H9 (cell line): ENCODE results near the gene UHRF1. TPM values are rescaled to one million over a fixed set of nuclear protein-coding genes. Genes with fewer than 3 reads are reported as not detected.
A peak's percentile ranks its signal among the peaks of the same experiment; 100 is the strongest.

Experiments used
- DNase-seq: peaks from one replicate; pipeline ENCODE4 v3.0.0-alpha.2; 2017
- H2AFZ ChIP-seq: one replicate; pipeline ENCODE4 v1.6.1; 2013; ENCODE audit warnings: mild to moderate bottlenecking, low read length, control low read depth, moderate library complexity
- H2AK5ac ChIP-seq: 2 replicates; pipeline ENCODE4 v1.6.1; 2013; ENCODE audit warnings: low read length, control low read depth, mixed read lengths; ENCODE audit not compliant: insufficient read length
- H2BK120ac ChIP-seq: one replicate; pipeline ENCODE4 v1.6.1; 2013; ENCODE audit warnings: low read depth, mild to moderate bottlenecking, low read length, control low read depth, inconsistent platforms; ENCODE audit not compliant: poor library complexity, severe bottlenecking
- H2BK12ac ChIP-seq: 2 replicates; pipeline ENCODE4 v1.6.1; 2013; ENCODE audit warnings: low read length, control low read depth, mixed read lengths, low read depth; ENCODE audit not compliant: insufficient read length
- H2BK15ac ChIP-seq: 2 replicates; pipeline ENCODE4 v1.6.1; 2013; ENCODE audit warnings: low read depth, low read length, control low read depth
- H2BK20ac ChIP-seq: one replicate; pipeline ENCODE4 v1.6.1; 2013; ENCODE audit warnings: low read depth, mild to moderate bottlenecking, low read length, control low read depth, inconsistent platforms; ENCODE audit not compliant: poor library complexity, severe bottlenecking
- H2BK5ac ChIP-seq: 2 replicates; pipeline ENCODE4 v1.6.1; 2013; ENCODE audit warnings: low read length, control low read depth, mixed read lengths; ENCODE audit not compliant: insufficient read length
- H3K14ac ChIP-seq: 2 replicates; pipeline ENCODE4 v1.6.1; 2013; ENCODE audit warnings: low read length, control low read depth; ENCODE audit not compliant: insufficient read depth
- H3K18ac ChIP-seq: 2 replicates; pipeline ENCODE4 v1.6.1; 2013; ENCODE audit warnings: low read depth, mild to moderate bottlenecking, mixed read lengths, low read length, control low read depth; ENCODE audit not compliant: insufficient read length
- H3K23ac ChIP-seq: 2 replicates; pipeline ENCODE4 v1.6.1; 2013; ENCODE audit warnings: low read length, control low read depth, mixed read lengths, low read depth; ENCODE audit not compliant: insufficient read length
- H3K23me2 ChIP-seq: 2 replicates; pipeline ENCODE4 v1.6.1; 2013; ENCODE audit warnings: low read depth, mild to moderate bottlenecking, mixed read lengths, low read length, control low read depth; ENCODE audit not compliant: insufficient read length, poor library complexity, severe bottlenecking
- H3K27ac ChIP-seq: 2 replicates; pipeline ENCODE4 v1.5.1; 2013; ENCODE audit warnings: low read length, control low read depth, mixed read lengths, low read depth; ENCODE audit not compliant: insufficient read length
- H3K27me3 ChIP-seq: 2 replicates; pipeline ENCODE4 v1.6.1; 2013; ENCODE audit warnings: low read length, control low read depth, inconsistent platforms; ENCODE audit not compliant: insufficient read depth
- H3K4ac ChIP-seq: 2 replicates; pipeline ENCODE4 v1.6.1; 2013; ENCODE audit warnings: low read depth, mild to moderate bottlenecking, control low read depth, inconsistent platforms, low read length, moderate library complexity
- H3K4me1 ChIP-seq: 2 replicates; pipeline ENCODE4 v1.6.1; 2013; ENCODE audit warnings: low read length, control low read depth, inconsistent platforms; ENCODE audit not compliant: insufficient read depth
- H3K4me2 ChIP-seq: 2 replicates; pipeline ENCODE4 v1.6.1; 2013; ENCODE audit warnings: low read length, control low read depth, mixed read lengths; ENCODE audit not compliant: insufficient read length, insufficient read depth
- H3K56ac ChIP-seq: 2 replicates; pipeline ENCODE4 v1.6.1; 2013; ENCODE audit warnings: low read depth, mild to moderate bottlenecking, mixed read lengths, low read length, control low read depth; ENCODE audit not compliant: insufficient read length
- H3K79me1 ChIP-seq: 2 replicates; pipeline ENCODE4 v1.6.1; 2013; ENCODE audit warnings: low read depth, mild to moderate bottlenecking, moderate library complexity, low read length, control low read depth, inconsistent platforms; ENCODE audit not compliant: insufficient read depth, poor library complexity, severe bottlenecking
- H3K79me2 ChIP-seq: 2 replicates; pipeline ENCODE4 v1.6.1; 2013; ENCODE audit warnings: low read length, control low read depth, inconsistent platforms; ENCODE audit not compliant: insufficient read depth
- H3K9ac ChIP-seq: 2 replicates; pipeline ENCODE4 v1.6.1; 2013; ENCODE audit warnings: low read length, control low read depth, mixed read lengths; ENCODE audit not compliant: insufficient read length; ENCODE audit errors: extremely low read depth
- H3K9me3 ChIP-seq: one replicate; pipeline ENCODE4 v1.6.1; 2013; ENCODE audit warnings: low read depth, low read length, inconsistent platforms; ENCODE audit not compliant: control insufficient read depth
- H3T11ph ChIP-seq: one replicate; pipeline ENCODE4 v1.6.1; 2013; ENCODE audit warnings: mild to moderate bottlenecking, low read length, control low read depth, inconsistent platforms
- H4K20me1 ChIP-seq: one replicate; pipeline ENCODE4 v1.6.1; 2013; ENCODE audit not compliant: control insufficient read depth, insufficient read length, insufficient read depth
- H4K5ac ChIP-seq: 2 replicates; pipeline ENCODE4 v1.6.1; 2013; ENCODE audit warnings: low read depth, mild to moderate bottlenecking, mixed read lengths, low read length, control low read depth; ENCODE audit not compliant: insufficient read length
- H4K8ac ChIP-seq: replicated peaks from 2 replicates; pipeline ENCODE4 v1.6.1; 2013; ENCODE audit warnings: low read length, control low read depth, mixed read lengths, low read depth; ENCODE audit not compliant: insufficient read length
- H4K91ac ChIP-seq: 2 replicates; pipeline ENCODE4 v1.6.1; 2013; ENCODE audit warnings: low read depth, mild to moderate bottlenecking, moderate library complexity, mixed read lengths, low read length, control low read depth; ENCODE audit not compliant: insufficient read length
- H3K27ac Mint-ChIP-seq, 3 experiments: 2 replicates in 2 of 3; 3 replicates in 1 of 3; pipeline ENCODE4 v1.8.0; 2020 to 2021; ENCODE audit warnings: mixed read lengths in 3 of 3, mild to moderate bottlenecking in 1 of 3, moderate library complexity in 1 of 3
- H3K27me3 Mint-ChIP-seq: 2 replicates; pipeline ENCODE4 v1.8.0; 2021; ENCODE audit warnings: low read depth, mild to moderate bottlenecking, moderate library complexity, mixed read lengths
- H3K36me3 Mint-ChIP-seq, 3 experiments: 2 replicates in 2 of 3; 3 replicates in 1 of 3; pipeline ENCODE4 v1.8.0; 2020 to 2021; ENCODE audit warnings: low read depth in 3 of 3, mixed read lengths in 3 of 3; ENCODE audit not compliant: insufficient read depth in 1 of 3
- H3K4me1 Mint-ChIP-seq, 2 experiments: 2 replicates each; pipeline ENCODE4 v1.8.0; 2020; ENCODE audit warnings: mixed read lengths in 2 of 2
- H3K4me3 Mint-ChIP-seq, 2 experiments: 2 replicates in 1 of 2; 3 replicates in 1 of 2; pipeline ENCODE4 v1.8.0; 2020 to 2021; ENCODE audit warnings: mild to moderate bottlenecking in 2 of 2, mixed read lengths in 2 of 2, moderate library complexity in 1 of 2
- H3K9me3 Mint-ChIP-seq, 2 experiments: 2 replicates in 1 of 2; 3 replicates in 1 of 2; pipeline ENCODE4 v1.8.0; 2020; ENCODE audit warnings: mild to moderate bottlenecking in 2 of 2, mixed read lengths in 2 of 2, moderate library complexity in 1 of 2
- WGBS: extraction: QIAGEN DNeasy Blood & Tissue Kit; methylation state at CpG from one replicate; pipeline ENCODE4 v1.1.7; 2013; ENCODE audit warnings: missing lambda C conversion rate, low lambda C conversion rate, mixed read lengths; ENCODE audit not compliant: insufficient read length; ENCODE audit errors: extremely low coverage; 5-methylcytosine and 5-hydroxymethylcytosine counted together
- total RNA-seq: library from RNA; stranded (reverse); gene quantifications from 2 replicates; pipeline ENCODE4 v1.2.1, GENCODE V29; 2021
- TF ChIP-seq, protein P1 (sequence below): fragments of 200-600 bp; sonication (generic); conservative IDR thresholded peaks from 3 replicates; pipeline ENCODE4 v1.8.0; 2021; ENCODE audit warnings: antibody characterized with exemption, mild to moderate bottlenecking

UHRF1 gene
- total RNA-seq, 1 experiment from 2014 or later = 106 TPM

DNA sequence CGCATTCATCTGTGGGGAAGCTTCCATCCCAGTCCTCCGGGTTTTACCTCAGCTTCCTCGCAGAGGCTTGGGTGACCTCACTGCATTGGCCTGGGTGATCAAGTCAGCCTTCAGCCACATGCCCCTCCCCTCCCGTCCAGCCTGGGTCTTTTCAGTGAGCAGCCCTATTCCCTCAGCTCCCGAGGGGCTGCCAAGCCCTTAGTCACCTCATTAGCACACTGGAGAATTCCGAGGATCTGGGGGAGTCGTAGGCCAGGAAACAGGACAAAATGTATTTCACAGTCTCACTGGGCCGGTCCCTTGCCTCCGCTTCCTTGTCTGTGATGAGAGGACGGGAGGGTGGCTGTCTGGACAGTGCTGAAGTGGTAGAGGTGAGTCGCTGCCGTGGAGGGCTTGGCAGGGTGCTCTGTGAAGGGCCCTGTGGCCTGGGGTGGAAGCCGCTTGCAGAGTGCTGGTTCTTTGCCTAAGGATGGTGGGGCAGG, 79.5 kb downstream of the UHRF1 start:
- no peak overlapping the region for H3K18ac ChIP-seq
- H3K27ac ChIP-seq = no peak overlapping the region

More for the DNA sequence above, 79.5 kb downstream of the UHRF1 start:
- Histone ChIP-seq H2AK5ac (no peak overlapping the region), H2BK12ac (no peak overlapping the region), H2BK15ac (no peak overlapping the region), H3K9me3 (no peaks in the 10 kb centered on the region), H3K23ac (no peak overlapping the region), H3T11ph (no peak overlapping the region), H3K23me2 (no peaks in the 10 kb centered on the region), H3K79me2 (peaks cover 11% of the 10 kb centered on the region; the same call in 1 of the 2 replicates), H3K27me3 (no peaks in the 10 kb centered on the region), H3K4ac (no peak overlapping the region), H4K91ac (no peak overlapping the region), H2BK20ac (no peak overlapping the region), H3K4me1 (peaks cover 2% of the 10 kb centered on the region; the same call in 1 of the 2 replicates), H2AFZ (no peak overlapping the region), H3K9ac (no peak overlapping the region), H4K5ac (no peak overlapping the region), H3K79me1 (peaks cover 4% of the 10 kb centered on the region), H4K8ac (no peak overlapping the region), H2BK120ac (no peak overlapping the region), H2BK5ac (no peak overlapping the region), H3K4me2 (no peak overlapping the region), H4K20me1 (no peaks in the 10 kb centered on the region), H3K14ac (no peak overlapping the region), H3K56ac (no peak overlapping the region)
- no CpG with 5 or more reads among the region's 13 CpGs for WGBS
- Mint-ChIP-seq H3K27ac (peak overlapping the region; percentile 18 to 78 (median 60); a peak in 3 of 7 replicates), H3K36me3 (peaks cover 0 to 3% (median 0%) of the 10 kb centered on the region in 3 experiments; a peak in 1 of 7 replicates), H3K4me1 (peaks cover 38 to 55% of the 10 kb centered on the region in 2 experiments), H3K9me3 (no peaks in the 10 kb centered on the region), H3K27me3 (no peaks in the 10 kb centered on the region), H3K4me3 (no peak overlapping the region)
- TF ChIP-seq, protein P1, sequence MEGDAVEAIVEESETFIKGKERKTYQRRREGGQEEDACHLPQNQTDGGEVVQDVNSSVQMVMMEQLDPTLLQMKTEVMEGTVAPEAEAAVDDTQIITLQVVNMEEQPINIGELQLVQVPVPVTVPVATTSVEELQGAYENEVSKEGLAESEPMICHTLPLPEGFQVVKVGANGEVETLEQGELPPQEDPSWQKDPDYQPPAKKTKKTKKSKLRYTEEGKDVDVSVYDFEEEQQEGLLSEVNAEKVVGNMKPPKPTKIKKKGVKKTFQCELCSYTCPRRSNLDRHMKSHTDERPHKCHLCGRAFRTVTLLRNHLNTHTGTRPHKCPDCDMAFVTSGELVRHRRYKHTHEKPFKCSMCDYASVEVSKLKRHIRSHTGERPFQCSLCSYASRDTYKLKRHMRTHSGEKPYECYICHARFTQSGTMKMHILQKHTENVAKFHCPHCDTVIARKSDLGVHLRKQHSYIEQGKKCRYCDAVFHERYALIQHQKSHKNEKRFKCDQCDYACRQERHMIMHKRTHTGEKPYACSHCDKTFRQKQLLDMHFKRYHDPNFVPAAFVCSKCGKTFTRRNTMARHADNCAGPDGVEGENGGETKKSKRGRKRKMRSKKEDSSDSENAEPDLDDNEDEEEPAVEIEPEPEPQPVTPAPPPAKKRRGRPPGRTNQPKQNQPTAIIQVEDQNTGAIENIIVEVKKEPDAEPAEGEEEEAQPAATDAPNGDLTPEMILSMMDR = no peak
- DNase-seq = no peak
